Fibroblast of skin of left quadriceps (primary cell): ENCODE data around the gene CGN.

Experiments used
- DNase-seq, 2 experiments: peaks; one replicate each; pipeline ENCODE4 v3.0.0-alpha.2; 2013; ENCODE audit warnings: low read depth in 2 of 2

CGN gene, protein sequence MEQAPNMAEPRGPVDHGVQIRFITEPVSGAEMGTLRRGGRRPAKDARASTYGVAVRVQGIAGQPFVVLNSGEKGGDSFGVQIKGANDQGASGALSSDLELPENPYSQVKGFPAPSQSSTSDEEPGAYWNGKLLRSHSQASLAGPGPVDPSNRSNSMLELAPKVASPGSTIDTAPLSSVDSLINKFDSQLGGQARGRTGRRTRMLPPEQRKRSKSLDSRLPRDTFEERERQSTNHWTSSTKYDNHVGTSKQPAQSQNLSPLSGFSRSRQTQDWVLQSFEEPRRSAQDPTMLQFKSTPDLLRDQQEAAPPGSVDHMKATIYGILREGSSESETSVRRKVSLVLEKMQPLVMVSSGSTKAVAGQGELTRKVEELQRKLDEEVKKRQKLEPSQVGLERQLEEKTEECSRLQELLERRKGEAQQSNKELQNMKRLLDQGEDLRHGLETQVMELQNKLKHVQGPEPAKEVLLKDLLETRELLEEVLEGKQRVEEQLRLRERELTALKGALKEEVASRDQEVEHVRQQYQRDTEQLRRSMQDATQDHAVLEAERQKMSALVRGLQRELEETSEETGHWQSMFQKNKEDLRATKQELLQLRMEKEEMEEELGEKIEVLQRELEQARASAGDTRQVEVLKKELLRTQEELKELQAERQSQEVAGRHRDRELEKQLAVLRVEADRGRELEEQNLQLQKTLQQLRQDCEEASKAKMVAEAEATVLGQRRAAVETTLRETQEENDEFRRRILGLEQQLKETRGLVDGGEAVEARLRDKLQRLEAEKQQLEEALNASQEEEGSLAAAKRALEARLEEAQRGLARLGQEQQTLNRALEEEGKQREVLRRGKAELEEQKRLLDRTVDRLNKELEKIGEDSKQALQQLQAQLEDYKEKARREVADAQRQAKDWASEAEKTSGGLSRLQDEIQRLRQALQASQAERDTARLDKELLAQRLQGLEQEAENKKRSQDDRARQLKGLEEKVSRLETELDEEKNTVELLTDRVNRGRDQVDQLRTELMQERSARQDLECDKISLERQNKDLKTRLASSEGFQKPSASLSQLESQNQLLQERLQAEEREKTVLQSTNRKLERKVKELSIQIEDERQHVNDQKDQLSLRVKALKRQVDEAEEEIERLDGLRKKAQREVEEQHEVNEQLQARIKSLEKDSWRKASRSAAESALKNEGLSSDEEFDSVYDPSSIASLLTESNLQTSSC

DNA sequence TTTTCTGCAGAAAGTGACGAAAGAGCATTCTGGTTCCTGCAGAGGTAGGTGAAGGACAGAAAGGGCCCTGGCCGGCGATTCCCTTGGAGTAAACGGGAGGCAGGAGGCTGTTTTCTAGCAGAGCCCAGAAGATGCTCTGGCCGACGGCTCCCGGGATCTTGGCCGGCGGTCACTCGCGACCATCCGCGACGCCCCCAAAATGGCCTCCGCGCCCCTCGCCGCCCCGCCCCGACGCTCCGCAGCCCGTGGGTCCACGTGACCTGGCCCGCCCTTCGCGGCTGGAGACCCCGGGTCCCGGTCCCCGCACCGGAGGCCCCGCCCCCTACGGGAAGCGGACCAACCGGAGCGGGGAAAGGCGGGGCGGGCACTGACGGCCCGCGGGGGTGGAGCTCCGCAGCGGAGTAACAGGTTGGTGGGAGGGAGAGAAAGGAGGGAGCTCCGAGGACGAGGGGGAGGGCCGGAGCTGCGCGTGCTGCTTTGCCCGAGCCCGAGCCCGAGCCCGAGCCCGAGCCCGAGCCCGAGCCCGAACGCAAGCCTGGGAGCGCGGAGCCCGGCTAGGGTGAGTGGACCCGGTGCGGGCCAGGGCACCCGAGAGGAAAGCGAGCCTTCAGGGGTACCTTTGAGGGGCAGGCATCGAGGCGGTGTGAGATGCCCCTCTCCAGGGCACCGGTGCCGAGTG is at the start of gene CGN:
TSS of gene CGN (plus strand) at position 431 of the 679 bp plus-strand sequence. CDS start 7,133 bp downstream, outside the sequence.
- peak; percentile 4 to 15 for DNase-seq

DNA sequence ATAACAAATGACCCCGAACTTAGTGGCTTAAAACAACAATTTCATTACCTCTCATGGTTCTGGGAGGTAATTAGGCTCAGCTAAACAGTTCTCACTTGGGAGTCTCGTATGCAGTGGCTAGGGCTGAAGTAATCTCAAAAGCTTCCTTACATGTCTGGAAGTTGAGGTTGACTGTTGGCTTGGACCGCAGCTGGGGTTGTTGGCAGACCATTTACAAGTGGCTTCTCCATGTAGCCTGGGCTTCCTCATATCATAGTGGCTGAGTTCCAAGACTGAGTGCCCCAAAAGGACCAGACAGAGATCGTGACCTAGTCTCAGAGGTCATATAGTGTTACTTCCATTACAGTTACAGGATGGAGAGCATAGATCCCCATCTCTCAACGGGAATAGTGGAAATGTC is 49.5 kb upstream of the CGN start:
- no peak for DNase-seq

DNA sequence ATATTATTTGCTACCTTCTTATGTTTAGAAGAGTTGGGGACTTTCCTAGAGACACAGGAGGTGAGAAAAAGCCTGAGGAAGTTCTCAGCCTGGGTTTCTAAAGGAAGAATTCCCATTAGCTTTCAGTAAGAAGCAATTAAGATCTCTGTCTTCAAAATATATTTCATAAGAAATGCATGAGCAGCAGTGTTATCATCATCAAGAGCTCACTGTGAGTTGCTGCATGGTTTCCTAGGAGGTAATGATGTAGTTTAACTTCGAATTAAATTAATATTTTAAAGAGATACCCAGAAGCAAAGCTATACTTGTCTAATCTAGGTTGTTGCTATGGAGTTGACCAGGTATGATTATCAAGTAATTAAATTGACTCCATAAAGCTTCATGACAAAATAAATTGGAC is 46.2 kb upstream of the CGN start:
- no peak for DNase-seq

DNA sequence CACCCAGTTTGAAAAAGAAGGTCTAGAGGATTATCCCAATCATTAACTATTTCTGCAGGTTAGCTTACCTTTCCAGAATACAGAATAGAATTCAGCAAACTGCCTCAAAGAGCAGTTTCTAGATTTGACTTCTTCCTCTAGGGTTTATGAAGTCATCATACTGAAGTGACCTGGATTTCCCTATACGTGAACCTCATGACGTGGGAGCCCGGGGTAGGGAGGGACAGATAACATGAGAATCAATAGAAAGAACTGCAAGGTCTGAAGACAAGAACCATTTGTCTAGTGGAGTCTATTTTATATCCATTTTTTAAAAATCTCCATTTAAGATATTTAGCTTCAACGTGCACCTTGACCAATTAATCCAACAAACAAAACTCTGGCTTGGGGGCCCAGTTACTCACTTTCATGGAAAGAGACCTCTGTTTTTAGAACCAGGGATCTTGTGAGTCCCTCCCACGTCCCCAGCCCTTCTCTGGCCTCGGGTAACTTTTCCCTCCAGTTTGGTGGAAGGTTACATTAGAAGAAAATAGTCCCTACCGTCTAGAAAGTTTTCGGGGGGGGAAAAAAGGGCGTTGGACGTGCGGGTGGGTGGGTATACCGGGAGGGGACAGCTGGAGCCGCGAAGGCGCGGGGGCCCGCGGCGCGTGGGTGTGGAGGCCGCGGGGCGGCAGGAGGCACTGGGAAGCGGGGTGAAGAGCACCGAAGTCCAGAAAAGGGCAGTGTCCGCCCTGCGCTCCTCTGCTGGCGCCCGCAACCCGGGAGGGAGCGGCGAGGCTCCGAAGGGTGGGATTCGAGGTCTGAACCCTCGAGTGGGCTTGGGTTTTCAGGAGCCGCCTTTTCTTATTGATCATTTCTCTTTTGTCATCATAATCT is 38.1 kb upstream of the CGN start:
- peak in 1 of 2 experiments; percentile 22 for DNase-seq

DNA sequence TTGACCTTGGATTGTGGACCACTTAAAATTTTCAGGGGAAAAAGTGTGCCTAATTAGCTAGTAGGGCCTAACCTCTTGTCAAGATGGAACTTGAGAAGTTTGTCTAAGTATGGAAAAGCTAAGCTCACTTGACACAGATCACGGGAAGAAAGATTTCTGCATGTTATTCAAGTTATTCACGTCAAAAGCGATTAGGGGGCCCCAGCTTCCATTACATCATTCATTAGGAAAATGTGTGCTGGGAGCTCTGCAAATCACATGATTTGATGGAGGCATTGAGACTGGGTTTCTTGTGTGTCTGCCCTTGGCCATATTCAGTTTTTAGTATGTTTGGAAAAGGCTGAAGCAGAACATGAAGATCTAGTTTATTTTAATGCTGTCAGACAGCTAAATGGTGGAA is 36.4 kb upstream of the CGN start:
- DNase-seq: no peak

DNA sequence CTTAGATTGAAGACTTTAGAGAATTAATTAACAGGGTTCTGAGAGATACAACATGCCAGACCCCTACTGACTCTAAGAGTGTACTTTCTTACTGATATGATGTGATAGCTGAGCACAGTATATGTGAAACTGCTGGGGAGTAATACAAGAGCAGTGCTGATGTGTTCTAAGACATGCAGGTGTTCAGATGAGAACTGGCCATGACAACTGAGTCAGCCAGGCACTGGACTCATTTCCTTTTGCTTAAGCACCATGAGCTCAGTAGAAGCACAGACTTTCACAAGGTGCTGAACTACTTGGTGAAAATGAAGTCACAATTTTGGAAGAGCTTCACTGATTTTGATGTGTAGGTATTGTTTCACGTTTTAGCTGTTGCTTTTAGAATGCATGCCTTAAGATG is 36.0 kb upstream of the CGN start:
- DNase-seq: no peak

DNA sequence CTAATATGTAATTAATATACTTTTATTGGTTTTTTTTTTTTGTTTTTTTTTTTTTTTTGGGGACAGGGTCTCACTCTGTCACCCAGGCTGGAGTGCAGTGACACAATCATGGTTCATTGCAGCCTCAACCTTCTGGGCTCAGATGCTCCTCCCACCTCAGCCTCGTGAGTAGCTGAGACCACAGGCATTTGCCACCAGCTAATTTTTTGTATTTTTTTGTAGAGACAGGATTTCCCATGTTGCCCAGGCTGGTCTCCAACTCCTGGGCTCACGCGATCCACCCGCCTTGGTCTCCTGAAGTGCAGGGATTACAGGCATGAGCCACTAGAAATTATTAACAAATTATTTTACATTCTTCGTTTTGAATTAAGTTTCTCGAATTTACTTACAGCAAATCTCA is 35.1 kb upstream of the CGN start:
- no peak for DNase-seq

DNA sequence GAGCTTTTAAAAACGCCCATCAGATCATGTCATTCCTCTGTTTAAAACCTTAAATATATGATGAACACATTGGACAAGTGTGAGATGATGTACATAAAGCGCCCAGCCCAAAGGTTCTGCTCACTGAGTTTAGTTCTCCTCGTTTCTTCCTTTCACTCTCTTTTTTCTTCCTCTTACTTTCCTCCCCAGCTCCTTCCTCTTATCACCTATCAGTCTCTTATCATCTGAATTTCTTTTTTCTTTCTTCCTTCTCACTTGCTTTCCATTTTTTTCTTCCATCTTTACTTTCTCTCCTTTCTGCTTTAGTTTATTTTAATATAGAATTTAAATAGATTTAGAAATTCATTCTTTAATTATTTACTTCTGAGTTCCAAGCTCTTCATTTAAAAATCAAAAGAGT is 34.1 kb upstream of the CGN start:
- DNase-seq: no peak

DNA sequence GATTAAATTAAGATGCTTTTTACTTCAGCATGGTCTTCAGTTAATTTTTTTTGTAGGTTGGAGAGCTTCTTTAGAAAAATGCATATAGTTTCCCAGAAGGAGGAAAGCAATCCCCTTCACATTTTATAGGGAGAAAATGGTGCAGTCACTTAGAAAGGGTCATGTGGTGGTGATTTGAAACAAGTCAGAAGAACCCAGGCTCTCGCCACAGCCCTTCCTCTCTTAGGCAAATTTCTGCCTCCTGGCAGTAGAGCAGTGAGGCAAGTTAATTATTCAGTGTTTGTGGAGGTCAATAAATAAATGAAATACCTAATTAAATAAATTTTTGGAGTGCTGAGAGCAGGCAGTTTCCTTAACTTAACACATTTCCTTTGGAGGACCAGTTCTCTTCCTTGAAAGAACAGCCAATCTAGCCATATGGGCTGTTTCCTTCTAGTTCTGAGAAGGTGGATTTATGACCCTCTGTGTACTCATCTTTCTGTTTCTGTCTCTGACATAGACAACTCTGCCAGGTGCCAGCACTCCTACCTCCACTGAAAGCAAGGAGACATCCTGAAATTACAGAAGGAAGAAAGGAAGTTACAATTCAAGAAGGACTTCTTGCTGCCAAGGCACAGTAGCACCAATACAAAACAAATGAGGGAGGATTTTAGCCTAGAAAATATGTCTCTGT is 32.9 kb upstream of the CGN start:
- no peak for DNase-seq

DNA sequence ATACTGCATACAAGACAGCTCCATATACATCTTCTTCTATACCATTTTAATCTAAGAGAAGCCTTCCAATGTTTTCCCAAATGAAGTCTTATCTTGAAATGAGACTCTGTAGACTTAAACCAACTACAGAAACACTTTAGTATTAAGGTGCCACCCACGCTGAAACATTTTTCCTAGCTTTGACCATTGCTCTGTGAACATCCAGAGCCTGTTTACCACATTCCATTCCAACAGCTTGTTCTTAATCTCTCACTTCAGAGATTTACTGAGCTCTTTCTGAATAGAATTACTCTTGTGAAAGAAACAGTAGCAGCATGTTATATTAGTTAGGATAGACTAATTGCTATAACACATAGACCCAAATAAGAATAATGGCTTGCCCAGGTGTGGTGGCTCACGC is 32.3 kb upstream of the CGN start:
- DNase-seq: no peak

DNA sequence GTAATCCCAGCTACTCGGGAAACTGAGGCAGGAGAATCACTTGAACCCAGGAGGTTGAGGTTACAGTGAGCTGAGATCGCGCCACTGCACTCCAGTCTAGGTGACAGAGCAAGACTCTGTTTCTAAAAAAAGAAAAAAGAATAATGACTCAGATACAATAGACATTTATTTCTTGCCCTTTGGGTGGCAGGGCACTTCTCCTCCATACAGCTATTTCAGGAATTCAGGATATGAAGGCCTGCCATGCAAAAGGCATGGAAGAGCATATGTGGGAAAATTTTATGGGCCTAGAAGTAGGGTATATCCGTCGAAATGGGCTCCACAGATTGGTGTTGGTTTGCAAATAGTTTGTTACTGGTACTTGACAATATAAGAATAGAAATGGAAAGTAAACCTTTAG is 31.7 kb upstream of the CGN start:
- DNase-seq: no peak

DNA sequence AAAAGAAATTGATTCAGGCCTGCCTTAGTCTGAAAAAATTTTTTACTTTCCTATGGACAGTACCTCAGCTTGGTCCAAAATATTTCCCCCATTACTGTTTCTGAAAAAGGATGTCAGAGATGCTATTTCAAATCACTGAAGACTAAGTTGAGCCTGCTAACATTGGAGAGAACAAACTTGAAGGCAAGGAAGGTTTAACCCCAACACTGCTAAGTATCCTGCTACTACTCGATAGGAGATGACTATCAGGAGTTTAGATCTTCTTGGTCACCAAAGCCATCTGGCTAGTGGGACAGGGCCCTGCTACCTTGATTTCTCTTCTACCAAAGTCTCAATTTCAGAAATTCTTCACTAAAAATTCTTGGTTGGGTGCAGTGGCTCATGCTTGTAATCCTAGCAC is 29.2 kb upstream of the CGN start:
- no peak for DNase-seq

DNA sequence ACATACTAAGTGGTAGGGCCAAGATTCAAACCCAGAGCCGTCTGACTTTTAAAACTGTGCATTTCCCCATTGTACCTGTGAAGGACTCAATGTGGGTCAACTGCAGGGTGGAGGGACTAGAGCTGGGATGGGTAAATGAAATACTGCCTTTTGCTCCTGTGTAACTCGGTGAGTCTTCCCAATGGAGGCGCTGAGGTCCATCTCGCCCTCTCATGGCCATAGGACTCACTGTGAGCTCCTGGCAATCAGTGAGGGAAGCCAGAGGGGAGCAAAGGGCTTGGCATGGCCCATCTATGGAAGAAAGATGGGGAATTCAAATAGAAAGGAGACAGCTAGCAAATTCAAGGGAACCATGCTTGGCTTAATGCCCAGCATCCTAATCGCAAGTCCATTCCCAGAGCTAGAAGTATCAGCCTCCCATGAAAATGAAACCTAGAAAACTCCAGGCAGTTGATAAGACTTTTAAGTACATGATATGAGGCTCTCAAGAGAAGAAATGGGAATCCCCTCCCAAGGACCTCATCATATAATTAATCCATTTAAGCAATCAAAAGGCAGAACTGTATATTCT is 25.4 kb upstream of the CGN start:
- DNase-seq: no peak

DNA sequence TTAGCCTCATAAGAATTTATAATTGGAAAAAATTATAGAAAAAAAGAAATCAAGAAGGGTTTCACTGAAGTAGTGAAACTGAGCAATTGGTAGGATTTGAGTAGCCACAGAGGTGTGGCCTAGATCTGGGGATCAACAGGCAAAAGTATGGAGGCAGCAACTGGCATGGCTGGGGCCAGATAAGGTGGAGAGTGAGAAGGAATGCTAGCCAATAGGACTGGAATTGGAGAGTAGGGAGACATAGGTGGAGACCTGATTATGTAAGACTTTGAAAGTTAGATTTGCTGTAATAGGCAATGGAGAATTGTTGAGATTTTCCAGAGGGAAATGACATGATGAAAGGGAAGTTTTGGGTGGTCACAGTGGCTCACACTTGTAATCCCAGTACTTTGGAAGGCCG is 24.6 kb upstream of the CGN start:
- no peak for DNase-seq

DNA sequence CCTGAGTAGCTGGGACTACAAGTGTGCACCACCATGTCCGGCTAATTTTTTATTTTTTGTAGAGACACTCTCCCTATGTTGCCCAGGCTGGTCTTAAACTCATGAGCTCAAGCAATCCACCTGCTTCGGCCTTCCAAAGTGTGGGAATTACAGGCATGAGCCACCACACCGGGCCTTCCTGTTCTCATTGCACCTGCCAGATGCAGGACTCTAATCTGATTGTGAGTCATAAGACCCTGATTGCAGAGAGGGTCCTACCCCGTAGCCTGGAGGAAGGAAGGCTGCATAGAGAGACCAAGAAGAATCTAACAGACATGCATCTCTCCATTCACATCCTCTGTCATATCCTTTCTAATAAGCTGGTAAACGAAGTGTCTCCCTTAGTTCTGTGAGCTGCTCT is 19.5 kb upstream of the CGN start:
- DNase-seq: no peak

DNA sequence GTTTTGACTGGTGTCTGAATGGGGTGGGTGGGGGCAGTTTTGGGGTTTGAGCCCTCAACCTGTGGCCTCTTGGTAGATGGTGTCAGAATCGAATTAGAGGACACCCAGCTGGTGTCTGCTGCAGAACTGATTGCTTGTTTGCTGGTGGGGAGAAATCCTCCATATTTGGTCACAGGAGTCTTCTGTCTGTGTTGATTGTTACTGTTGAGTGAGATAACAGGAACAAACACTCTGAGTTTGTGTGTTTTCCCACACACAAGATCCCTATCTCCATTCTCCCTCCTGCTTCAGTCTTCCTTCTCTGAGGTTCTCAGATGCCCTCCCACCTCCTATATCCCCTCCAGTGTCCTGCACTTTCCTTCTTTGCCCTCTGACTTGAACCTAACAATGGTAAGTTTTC is 19.1 kb upstream of the CGN start:
- no peak for DNase-seq

DNA sequence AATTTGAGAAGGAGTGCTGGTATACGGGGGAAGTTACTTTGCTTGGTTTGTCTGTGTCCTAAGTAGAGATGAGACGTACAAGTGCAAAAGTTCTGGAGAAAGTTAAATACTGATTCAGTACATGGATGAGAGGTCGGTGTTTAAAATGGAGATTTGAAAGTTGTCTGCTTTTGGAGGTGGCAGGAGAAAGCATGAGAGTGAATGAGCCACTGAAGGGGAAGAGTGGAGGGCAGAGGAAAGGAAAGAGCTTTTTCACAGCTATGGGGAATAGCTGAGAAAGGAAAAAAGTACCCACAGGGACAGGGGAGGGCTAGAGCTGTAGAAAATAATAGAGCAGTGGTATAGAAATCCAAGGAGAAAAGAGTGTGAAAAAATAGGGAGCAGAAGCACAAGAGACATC is 18.1 kb upstream of the CGN start:
- no peak for DNase-seq

DNA sequence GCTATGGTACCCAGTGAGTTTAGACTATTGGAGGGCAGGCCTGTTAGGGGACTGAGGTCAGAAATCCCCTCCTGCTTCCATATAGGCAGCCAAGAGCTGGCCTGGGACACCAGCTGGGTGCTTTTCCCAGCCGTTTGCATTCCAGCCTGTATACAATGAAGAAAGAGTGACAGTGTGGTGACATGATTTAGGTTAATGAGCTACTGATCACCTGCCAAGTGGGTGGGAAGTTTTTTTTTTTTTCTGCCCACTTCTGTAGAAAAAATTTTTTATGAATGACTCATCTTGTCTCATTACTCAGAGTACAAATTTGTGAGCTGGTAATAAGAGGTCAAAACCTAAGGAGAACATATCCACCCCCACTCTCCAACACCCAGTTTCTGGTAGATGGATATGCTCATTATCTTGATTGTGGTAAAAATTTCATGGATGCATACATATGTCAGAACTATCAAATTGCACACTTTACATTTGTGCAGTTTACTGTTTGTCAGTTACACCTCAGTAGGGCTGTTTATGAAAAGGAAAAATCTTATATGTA is 16.4 kb upstream of the CGN start:
- DNase-seq: peak; percentile 57 to 60

DNA sequence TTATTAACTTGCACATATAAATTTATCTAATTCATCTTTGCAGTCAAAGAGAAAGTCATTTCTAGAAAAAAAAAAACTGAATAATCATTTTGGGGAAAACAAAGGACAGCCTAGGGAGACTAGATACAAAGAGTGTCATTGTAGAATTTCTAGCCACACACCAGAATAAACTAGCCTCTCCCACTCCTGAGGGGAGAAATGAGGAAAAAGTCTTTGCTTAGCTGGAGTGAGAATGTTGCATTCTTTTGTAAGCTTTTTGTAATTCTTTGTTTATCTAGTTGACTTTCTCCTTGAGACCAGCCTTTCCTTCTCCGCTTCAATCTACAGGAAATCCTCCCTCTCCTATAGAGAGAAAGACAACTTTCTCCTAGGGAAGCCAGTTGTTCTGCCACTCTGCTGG is 15.9 kb upstream of the CGN start:
- no peak for DNase-seq

DNA sequence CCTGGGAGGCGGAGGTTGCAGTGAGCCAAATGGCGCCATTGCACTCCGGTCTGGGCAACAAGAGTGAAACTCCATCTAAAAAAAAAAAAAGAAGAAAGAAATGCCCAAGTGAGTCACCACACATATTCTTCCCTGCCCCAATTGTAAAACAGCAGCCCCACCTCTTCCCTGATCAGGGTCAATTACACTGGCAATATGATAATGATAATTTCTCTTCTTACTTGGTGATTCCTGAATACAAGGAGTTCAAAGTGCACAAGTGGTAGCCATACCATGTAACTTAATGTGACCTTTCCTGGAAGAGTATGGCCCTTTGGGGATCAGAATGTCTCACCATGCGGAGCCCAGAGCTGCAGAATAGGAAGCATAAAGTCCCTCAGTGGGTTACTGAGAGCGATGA is 11.8 kb upstream of the CGN start:
- DNase-seq: no peak
